Kidney epithelial cell (primary cell): ENCODE results near the gene LENEP. TPM values are rescaled to one million over a fixed set of nuclear protein-coding genes. Genes with fewer than 3 reads are reported as not detected.

Experiments
- DNase-seq: peaks from one replicate; pipeline ENCODE4 v3.0.0-alpha.2; 2010; ENCODE audit warnings: low read depth
- H3K27me3 ChIP-seq: 2 replicates; pipeline ENCODE4 v1.6.0; 2011; ENCODE audit warnings: low read length; ENCODE audit not compliant: control insufficient read depth, insufficient read depth
- H3K36me3 ChIP-seq: 2 replicates; pipeline ENCODE4 v1.5.1; 2011; ENCODE audit warnings: low read length; ENCODE audit not compliant: control insufficient read depth, insufficient read depth
- H3K4me3 ChIP-seq: 2 replicates; pipeline ENCODE4 v1.5.1; 2011; ENCODE audit warnings: low read depth, mild to moderate bottlenecking, control low read depth, low read length
- CTCF ChIP-seq: IDR thresholded peaks from 2 replicates; pipeline ENCODE4 v1.5.1; 2011; ENCODE audit warnings: mild to moderate bottlenecking, moderate library complexity, low read length, control low read depth, inconsistent platforms; ENCODE audit not compliant: insufficient read depth, poor library complexity, severe bottlenecking
- total RNA-seq: library from RNA; depleted of rRNA; stranded (reverse); fragments of >200 nt; gene quantifications from 2 replicates; pipeline ENCODE4 v1.2.3, GENCODE V29; 2015

LENEP gene
- total RNA-seq, 1 donor from 2014 or later = 1.6 TPM

- DNase-seq = no peak
- H3K4me3 ChIP-seq = no peak overlapping the region
- TF ChIP-seq CTCF = no peak
- H3K27me3 ChIP-seq = no peaks in the 10 kb centered on the region
- H3K36me3 ChIP-seq = no peaks in the 10 kb centered on the region
Measured at GRCh38 chr1:155010211-155010918, 17.0 kb downstream of the LENEP start.

- H3K27me3 ChIP-seq = no peaks in the 10 kb centered on the region
- TF ChIP-seq CTCF = no peak
- no peaks in the 10 kb centered on the region for H3K36me3 ChIP-seq
- no peak for DNase-seq
- no peak overlapping the region for H3K4me3 ChIP-seq
Measured at GRCh38 chr1:155011004-155011416, 17.6 kb downstream of the LENEP start.

GRCh38 chr1:155011437-155012025 is 18.1 kb downstream of the LENEP start:
- no peaks in the 10 kb centered on the region for H3K36me3 ChIP-seq
- DNase-seq = no peak
- no peak overlapping the region for H3K4me3 ChIP-seq
- TF ChIP-seq CTCF = no peak
- H3K27me3 ChIP-seq = no peaks in the 10 kb centered on the region

GRCh38 chr1:155012026-155012546 is 18.7 kb downstream of the LENEP start:
- no peaks in the 10 kb centered on the region for H3K27me3 ChIP-seq
- no peak overlapping the region for H3K4me3 ChIP-seq
- no peak for DNase-seq
- no peak for TF ChIP-seq CTCF
- H3K36me3 ChIP-seq = no peaks in the 10 kb centered on the region

- no peaks in the 10 kb centered on the region for H3K36me3 ChIP-seq
- TF ChIP-seq CTCF = no peak
- H3K27me3 ChIP-seq = no peaks in the 10 kb centered on the region
- no peak overlapping the region for H3K4me3 ChIP-seq
- no peak for DNase-seq
Measured at GRCh38 chr1:155012776-155013602, 19.6 kb downstream of the LENEP start.
